Stimulated activated CD8-positive, alpha-beta memory T cell treated with anti-CD3 and anti-CD28 coated beads, Interleukin-12 subunit alpha, Interleukin-12 subunit beta, amount 100 ng/mL, for 24 hours (primary cell): ENCODE data around the gene LIN7C.

Source experiments
- DNase-seq: peaks from one replicate; pipeline ENCODE4 v3.0.0-alpha.2; 2020; ENCODE audit errors: extremely low read depth

LIN7C gene

GRCh38 chr11:27447288-27448183 is 59.0 kb downstream of the LIN7C start:
- no peak for DNase-seq

GRCh38 chr11:27445625-27446024 is 60.9 kb downstream of the LIN7C start:
- no peak for DNase-seq

GRCh38 chr11:27444801-27445215 is 61.8 kb downstream of the LIN7C start:
- no peak for DNase-seq
